PC-9 (cell line): ENCODE results near the gene TMIGD2.

Experiments used
- EZH2 ChIP-seq: fragments of 200-600 bp; sonication (generic); IDR thresholded peaks from 2 replicates; pipeline ENCODE4 v1.8.0; 2017; ENCODE audit warnings: antibody characterized with exemption, low read depth
- TF ChIP-seq, protein P1 (sequence below): fragments of 200-600 bp; sonication (generic); conservative IDR thresholded peaks from 2 replicates; pipeline ENCODE4 v1.6.1; 2017; ENCODE audit warnings: mixed run types, antibody characterized with exemption, mild to moderate bottlenecking, moderate library complexity

DNA sequence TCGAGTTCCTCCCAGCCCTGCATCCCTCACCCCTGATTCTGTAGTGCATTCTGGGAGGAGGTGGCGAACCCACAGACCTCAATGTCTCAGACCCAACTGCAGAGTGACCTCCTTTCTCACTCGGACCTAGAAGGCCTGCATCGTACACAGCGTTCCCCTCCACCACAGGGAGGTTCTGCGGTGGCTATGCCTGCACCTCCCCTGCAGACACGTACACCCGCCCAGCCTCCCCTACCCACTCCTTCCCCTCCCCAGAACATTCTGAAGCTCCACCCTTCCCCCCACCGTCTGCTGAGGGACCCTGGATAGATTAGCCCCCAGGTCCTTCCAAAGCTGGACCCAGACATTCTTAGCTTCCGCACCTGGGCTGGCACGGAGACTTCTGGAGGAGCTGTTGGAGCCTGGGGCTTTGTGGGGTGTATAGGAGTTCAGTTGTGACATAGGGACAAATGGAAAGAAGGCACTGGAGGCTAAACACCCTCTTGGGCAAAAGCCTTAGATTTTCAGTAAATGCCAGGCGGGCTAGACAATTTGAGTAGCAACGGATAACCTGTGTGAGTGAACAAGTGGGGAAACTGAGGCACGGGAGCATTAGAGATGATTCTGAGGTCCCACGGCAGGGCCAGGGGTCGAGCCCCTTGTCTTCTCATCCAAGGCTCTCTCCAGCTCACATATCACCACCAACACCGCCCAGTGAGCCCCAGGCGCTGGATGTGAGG, 1.8 kb upstream of the TMIGD2 start:
- TF ChIP-seq, protein P1, sequence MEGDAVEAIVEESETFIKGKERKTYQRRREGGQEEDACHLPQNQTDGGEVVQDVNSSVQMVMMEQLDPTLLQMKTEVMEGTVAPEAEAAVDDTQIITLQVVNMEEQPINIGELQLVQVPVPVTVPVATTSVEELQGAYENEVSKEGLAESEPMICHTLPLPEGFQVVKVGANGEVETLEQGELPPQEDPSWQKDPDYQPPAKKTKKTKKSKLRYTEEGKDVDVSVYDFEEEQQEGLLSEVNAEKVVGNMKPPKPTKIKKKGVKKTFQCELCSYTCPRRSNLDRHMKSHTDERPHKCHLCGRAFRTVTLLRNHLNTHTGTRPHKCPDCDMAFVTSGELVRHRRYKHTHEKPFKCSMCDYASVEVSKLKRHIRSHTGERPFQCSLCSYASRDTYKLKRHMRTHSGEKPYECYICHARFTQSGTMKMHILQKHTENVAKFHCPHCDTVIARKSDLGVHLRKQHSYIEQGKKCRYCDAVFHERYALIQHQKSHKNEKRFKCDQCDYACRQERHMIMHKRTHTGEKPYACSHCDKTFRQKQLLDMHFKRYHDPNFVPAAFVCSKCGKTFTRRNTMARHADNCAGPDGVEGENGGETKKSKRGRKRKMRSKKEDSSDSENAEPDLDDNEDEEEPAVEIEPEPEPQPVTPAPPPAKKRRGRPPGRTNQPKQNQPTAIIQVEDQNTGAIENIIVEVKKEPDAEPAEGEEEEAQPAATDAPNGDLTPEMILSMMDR, result no peak
- no peak for TF ChIP-seq EZH2
